Measurements from ENCODE around the gene CKLF.
A peak's percentile ranks its signal among the peaks of the same experiment; 100 is the strongest.

DNA sequence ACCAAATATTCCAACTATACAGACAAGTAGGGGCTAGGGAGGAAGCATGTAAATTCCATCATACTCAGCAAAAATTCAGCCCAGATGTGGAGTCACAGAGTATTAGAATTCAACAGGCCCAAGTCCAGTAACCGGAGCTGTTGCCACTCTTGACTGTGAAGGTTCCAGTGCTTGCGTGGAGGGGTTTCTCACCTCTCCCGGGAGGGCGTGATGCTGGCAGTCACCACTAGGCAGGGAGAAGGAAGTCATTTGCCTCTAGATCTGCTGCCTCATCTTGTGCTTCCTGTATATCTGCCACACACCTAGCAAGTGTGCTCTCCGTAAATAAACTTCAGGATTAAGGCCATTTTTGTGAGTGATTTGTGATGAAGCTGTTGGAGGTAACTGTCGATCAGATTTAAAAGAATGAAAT lies 1.0 kb upstream of the CKLF start:
- TF ChIP-seq, protein P1, sequence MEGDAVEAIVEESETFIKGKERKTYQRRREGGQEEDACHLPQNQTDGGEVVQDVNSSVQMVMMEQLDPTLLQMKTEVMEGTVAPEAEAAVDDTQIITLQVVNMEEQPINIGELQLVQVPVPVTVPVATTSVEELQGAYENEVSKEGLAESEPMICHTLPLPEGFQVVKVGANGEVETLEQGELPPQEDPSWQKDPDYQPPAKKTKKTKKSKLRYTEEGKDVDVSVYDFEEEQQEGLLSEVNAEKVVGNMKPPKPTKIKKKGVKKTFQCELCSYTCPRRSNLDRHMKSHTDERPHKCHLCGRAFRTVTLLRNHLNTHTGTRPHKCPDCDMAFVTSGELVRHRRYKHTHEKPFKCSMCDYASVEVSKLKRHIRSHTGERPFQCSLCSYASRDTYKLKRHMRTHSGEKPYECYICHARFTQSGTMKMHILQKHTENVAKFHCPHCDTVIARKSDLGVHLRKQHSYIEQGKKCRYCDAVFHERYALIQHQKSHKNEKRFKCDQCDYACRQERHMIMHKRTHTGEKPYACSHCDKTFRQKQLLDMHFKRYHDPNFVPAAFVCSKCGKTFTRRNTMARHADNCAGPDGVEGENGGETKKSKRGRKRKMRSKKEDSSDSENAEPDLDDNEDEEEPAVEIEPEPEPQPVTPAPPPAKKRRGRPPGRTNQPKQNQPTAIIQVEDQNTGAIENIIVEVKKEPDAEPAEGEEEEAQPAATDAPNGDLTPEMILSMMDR (IDR thresholded peaks at IDR 0.05): peak in 4 of 6 experiments; percentile 17 to 38 (median 28)
- TF ChIP-seq POLR2A (IDR thresholded peaks at IDR 0.05): no peak

Data from adrenal gland (tissue), 5 donors.